OCI-LY1 (cell line): ENCODE results near the gene PDIA2.

Source experiments
- EZH2 ChIP-seq: fragments of 200-600 bp; sonication (generic), shearing (Covaris generic); IDR thresholded peaks from 2 replicates; pipeline ENCODE4 v1.8.0; 2017; ENCODE audit warnings: borderline replicate concordance, mixed run types, mild to moderate bottlenecking, antibody characterized with exemption, low read length, moderate library complexity, mixed read lengths
- TF ChIP-seq, protein P1 (sequence below): fragments of 200-600 bp; sonication (generic), shearing (Covaris generic); IDR thresholded peaks from 2 replicates; pipeline ENCODE4 v1.5.1; 2017; ENCODE audit warnings: mild to moderate bottlenecking, antibody characterized with exemption, low read length, moderate library complexity, mixed read lengths

DNA sequence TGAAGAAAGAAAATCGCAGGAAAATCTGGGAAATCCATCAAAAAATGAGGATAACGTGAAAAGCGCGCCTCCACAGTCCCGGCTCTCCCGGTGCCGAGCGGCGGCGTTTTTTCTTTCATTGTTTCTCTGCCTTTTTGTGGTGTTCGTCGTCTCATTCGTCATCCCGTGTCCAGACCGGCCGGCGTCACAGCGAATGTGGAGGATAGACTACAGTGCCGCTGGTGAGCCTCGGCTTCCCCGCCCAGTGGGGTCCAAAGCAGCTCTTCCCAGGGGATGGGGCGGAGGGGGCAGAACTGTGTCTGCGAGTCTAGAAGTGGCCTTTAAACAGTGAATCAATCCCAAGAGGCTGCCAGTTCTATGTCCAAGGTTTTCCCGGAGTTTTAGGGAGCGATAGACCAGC is 28.5 kb upstream of the PDIA2 start:
- TF ChIP-seq, protein P1, sequence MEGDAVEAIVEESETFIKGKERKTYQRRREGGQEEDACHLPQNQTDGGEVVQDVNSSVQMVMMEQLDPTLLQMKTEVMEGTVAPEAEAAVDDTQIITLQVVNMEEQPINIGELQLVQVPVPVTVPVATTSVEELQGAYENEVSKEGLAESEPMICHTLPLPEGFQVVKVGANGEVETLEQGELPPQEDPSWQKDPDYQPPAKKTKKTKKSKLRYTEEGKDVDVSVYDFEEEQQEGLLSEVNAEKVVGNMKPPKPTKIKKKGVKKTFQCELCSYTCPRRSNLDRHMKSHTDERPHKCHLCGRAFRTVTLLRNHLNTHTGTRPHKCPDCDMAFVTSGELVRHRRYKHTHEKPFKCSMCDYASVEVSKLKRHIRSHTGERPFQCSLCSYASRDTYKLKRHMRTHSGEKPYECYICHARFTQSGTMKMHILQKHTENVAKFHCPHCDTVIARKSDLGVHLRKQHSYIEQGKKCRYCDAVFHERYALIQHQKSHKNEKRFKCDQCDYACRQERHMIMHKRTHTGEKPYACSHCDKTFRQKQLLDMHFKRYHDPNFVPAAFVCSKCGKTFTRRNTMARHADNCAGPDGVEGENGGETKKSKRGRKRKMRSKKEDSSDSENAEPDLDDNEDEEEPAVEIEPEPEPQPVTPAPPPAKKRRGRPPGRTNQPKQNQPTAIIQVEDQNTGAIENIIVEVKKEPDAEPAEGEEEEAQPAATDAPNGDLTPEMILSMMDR: no peak
- no peak for TF ChIP-seq EZH2
